Activated T-cell treated with anti-CD3 and anti-CD28 coated beads, Interleukin-2, amount 50 U/mL, for 1 hour (primary cell): ENCODE results near the gene SCYGR4.
A peak's percentile ranks its signal among the peaks of the same experiment; 100 is the strongest.
"Not testable (repeated sequence)": the region's sequence is repeated elsewhere in the genome, so short reads cannot be mapped to it uniquely, and the experiment has no call there.

Experiments used
- DNase-seq: peaks from one replicate; pipeline ENCODE4 v3.0.0-alpha.2; 2020

The SCYGR4 gene, protein sequence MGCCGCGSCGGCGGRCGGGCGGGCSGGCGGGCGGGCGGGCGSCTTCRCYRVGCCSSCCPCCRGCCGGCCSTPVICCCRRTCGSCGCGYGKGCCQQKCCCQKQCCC

GRCh38 chr2:227617316-227618230, at the start of gene SCYGR4:
Gene SCYGR4 (plus strand): TSS chr2:227617498. CDS start chr2:227617498, 0 bp downstream.
- no peak for DNase-seq

DNA sequence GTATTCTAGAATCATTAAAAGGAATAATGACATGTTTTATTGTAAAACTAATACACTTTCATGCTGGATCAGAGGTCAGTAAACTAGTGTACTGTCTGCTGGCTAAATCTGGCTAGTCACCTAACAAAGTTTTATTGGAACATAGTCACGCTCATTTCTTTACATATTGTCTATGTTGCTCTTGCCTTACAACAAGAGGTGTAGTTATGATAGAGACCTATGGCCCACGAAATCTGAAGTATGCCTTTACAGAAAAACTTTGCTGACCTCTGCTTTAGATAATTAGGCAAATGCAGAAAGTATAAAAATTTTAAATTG, 48.5 kb upstream of the SCYGR4 start:
- no peak for DNase-seq

GRCh38 chr2:227570615-227571014, 46.7 kb upstream of the SCYGR4 start:
- no peak for DNase-seq

DNA sequence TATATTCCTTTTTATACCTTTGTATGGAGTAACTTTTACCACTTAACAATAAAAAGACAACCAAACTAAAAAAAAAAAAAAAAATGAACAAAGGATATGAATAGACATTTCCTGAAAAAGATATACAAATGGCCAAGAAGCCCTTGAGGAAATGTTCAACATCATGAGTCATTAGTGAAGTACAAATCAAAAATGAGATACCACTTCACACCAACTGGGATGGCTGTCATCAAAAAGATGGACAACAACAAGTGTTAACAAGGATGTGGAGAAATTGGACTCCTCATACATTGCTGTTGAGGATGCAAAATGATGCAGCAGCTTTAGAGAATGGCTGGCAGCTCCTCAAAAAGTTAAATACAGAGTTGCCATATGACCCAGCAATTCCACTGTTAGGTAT, 41.2 kb upstream of the SCYGR4 start:
- DNase-seq = no peak

GRCh38 chr2:227576812-227577211, 40.5 kb upstream of the SCYGR4 start:
- DNase-seq = no peak

DNA sequence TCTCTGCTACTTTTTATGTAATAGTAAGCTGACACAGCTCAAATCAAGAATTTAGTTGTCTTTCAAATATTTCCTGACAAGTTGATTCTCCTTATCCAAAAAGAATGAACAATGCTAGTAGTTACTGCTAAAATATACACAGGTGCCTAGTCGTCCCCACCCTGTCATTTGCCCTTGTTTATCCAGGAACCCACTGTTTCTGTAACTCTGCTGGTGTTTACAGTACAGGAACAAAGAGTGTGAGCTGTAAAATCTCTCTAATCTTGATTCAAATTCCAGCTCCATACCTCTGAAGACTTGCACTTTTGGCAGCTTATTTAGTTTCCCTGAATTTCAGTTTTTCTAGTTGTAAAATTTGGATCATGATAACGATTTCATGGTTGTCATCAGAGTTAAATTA, 39.7 kb upstream of the SCYGR4 start:
- DNase-seq = no peak

DNA sequence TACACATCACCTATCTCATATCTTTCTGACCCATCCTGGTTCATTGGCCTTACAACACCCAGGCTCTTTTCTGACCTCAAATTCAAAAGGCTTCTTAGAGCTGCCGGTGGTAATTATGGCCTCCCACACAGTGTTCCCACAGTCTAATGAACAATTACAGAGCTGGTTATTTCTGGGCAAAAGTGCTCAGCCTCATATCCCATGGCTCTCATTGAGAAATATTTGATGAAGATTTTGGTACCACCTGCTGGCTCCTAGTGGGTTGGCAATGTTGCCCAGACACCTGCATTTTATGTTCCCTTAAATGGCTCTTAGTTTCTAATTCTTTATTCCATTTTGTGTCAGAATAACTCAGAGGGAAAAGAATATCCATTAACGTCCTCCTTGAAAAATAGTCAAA, 38.7 kb upstream of the SCYGR4 start:
- DNase-seq = no peak

- DNase-seq = no peak
Measured at GRCh38 chr2:227579791-227580190, 37.5 kb upstream of the SCYGR4 start.

GRCh38 chr2:227582369-227582768, 34.9 kb upstream of the SCYGR4 start:
- DNase-seq = no peak

DNA sequence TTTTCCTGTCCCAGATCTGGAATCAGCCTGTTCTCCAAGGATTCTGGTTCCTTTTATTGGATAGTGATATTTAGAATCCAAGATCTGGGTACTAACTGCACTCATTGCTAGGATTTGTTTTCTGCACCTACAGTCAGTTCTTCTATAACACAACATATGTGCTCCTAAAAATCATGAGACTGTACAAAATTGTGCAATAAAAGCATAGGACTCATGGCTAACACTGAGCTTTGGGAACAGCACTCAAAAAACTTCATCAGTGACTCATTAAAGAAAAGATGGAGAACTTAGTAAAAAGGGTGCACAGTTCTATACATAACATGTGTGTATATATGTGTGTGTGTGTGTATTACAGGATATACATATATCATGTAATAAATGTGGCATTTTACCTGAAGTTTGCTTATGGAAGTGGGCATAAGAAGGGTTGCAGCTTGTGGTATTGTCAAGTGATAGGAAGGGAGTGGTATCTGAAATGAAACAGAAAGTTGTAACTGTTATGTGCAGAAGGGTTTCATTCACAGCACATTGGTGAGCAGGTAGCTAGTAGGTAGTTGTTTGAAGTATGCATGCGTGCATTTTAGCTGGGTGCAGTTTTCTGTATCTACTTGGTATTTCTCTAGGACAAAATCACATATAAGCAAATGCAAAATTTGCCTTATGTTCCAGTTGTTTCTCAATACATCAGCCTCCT, 24.5 kb upstream of the SCYGR4 start:
- DNase-seq = no peak

GRCh38 chr2:227595797-227596196, 21.5 kb upstream of the SCYGR4 start:
- no peak for DNase-seq

DNA sequence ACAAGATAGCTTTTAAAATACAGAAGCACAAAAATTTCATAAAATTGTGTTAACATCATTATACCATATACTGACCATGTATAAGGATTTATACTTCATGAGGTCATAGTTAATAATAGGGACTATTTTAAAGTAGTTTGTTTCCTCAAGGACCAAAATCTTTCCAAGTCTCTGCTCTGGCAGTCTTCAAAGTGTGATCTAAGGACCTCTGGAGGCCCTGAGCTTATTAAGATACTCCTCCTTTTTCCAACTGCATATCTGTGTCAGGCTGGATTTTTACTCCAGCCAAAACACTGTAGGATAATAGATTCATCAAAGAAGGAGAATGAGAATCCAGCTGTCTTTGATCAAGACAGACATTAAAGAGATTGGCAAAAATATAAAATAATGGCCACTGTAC, 20.3 kb upstream of the SCYGR4 start:
- DNase-seq = no peak

DNA sequence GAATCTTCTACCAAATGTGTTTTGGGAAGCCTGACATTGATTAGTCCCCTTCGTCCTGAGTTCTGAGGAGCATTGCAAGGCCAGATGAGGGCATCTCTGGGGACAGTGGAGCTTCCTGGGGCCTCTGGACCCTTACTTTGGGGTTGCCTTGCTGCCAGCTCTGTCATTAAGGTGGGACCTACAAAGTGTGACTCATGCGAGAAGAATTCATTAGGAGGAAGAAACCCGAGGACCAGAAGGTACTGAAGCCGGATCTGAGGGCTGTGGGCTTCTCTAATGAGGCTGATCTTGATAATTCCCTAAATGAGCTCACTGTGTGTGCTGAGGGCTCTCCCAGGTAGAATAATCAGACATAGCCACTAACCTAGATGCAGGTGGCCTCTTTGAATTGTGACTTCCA, 19.3 kb upstream of the SCYGR4 start:
- no peak for DNase-seq

DNA sequence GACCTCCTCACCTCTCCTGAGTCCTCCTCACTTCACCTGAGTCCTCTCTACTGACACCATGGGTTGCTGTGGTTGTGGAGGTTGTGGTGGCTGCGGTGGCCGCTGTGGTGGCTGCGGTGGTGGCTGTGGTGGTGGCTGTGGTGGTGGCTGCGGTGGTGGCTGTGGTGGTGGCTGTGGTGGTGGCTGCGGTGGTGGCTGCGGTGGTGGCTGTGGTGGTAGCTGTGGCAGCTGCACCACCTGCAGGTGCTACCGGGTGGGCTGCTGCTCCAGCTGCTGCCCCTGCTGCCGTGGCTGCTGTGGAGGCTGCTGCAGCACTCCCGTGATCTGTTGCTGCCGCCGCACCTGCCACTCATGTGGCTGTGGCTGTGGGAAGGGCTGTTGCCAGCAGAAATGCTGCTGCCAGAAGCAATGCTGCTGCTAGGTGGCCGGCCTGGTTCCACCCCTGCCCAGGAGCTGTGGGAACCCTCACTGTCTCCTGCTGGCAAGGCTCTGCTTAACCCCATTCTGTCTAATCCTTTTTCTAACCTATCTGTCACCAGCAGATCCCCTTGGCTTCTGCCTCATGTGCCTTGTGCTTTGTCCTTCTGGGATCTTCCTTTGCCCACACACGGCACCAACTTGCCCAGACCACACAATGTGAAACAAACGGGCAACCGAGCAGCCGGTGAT, 18.3 kb upstream of the SCYGR4 start, which contains the start of gene SCYGR2:
Gene SCYGR2 (plus strand): TSS at position 59 of the 669 bp plus-strand sequence. CDS start 0 bp downstream, at position 59.
- DNase-seq = not testable (repeated sequence)

DNA sequence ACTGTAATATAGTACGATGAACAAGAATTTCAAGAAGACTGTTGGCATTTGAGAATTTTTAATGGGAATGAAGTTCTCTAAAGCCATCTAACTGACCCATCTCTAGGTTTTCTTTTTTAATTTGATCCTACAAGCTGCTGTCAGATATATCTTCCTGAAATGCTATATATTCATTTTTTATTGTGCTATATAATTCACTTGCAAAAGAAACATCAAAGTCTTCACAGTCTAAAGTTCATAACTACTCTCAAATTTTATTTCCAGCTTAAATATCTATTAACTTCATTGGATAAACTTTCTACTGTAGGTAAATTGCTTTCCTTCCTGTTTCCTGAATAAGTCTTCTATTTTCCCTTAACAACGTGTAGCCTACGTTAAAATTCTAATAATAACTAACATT, 14.9 kb upstream of the SCYGR4 start:
- DNase-seq = no peak

- no peak for DNase-seq
Measured at GRCh38 chr2:227606476-227606875, 10.8 kb upstream of the SCYGR4 start.

- DNase-seq = no peak
Measured at GRCh38 chr2:227607941-227608340, 9.4 kb upstream of the SCYGR4 start.

- DNase-seq = peak; percentile 24
Measured at GRCh38 chr2:227608561-227609338, 8.5 kb upstream of the SCYGR4 start.

GRCh38 chr2:227610123-227610522, 7.2 kb upstream of the SCYGR4 start:
- DNase-seq = no peak

- DNase-seq = no peak
Measured at GRCh38 chr2:227612546-227613271, 4.6 kb upstream of the SCYGR4 start.

GRCh38 chr2:227613272-227613660, 4.0 kb upstream of the SCYGR4 start:
- DNase-seq = no peak

- DNase-seq = no peak
Measured at GRCh38 chr2:227614246-227614645, 3.1 kb upstream of the SCYGR4 start.
